H1 (cell line): ENCODE results near the gene FTSJ3. TPM values are rescaled to one million over a fixed set of nuclear protein-coding genes. Genes with fewer than 3 reads are reported as not detected.

Experiments
- CTCF ChIA-PET: fragments of 300-600 bp; sonication (Branson Sonifier 250); formaldehyde crosslinking; loops from one replicate; lab custom pipeline; 2021; ENCODE audit not compliant: partially characterized antibody; lab: Charles Lee
- POLR2A ChIA-PET: fragments of 300-600 bp; sonication (Branson Sonifier 250); formaldehyde crosslinking; loops from one replicate; lab custom pipeline; 2021; ENCODE audit warnings: inconsistent platforms; ENCODE audit not compliant: partially characterized antibody; lab: Charles Lee
- DNase-seq, 2 experiments: peaks; one replicate each; pipeline versions ENCODE4 v3.0.0 to v3.0.0-alpha.2; 2010 to 2022; ENCODE audit warnings: low spot score in 2 of 2, low read depth in 1 of 2, mixed read lengths in 1 of 2
- FAIRE-seq: peaks from 2 replicates; lab custom pipeline; 2011; peaks lifted over from hg19 to GRCh38; lab: Jason Lieb, UNC
- H2AFZ ChIP-seq: 2 replicates; pipeline ENCODE4 v1.8.1; 2012; ENCODE audit warnings: low read length, inconsistent platforms
- H2AK5ac ChIP-seq: 2 replicates; pipeline ENCODE4 v1.6.1; 2013; ENCODE audit warnings: low read depth, low read length
- H2BK120ac ChIP-seq: replicated peaks from 2 replicates; pipeline ENCODE3; 2013; ENCODE audit warnings: low read depth, low read length, inconsistent platforms
- H2BK12ac ChIP-seq: 2 replicates; pipeline ENCODE4 v1.6.1; 2013; ENCODE audit warnings: low read depth, low read length
- H2BK15ac ChIP-seq: 2 replicates; pipeline ENCODE4 v1.6.1; 2013; ENCODE audit warnings: low read length
- H2BK20ac ChIP-seq: 2 replicates; pipeline ENCODE4 v1.6.1; 2013; ENCODE audit warnings: low read length
- H2BK5ac ChIP-seq: 2 replicates; pipeline ENCODE4 v1.6.1; 2013; ENCODE audit warnings: low read depth, low read length
- H3K14ac ChIP-seq: 2 replicates; pipeline ENCODE4 v1.6.1; 2013; ENCODE audit warnings: inconsistent platforms; ENCODE audit not compliant: insufficient read length
- H3K18ac ChIP-seq: 2 replicates; pipeline ENCODE4 v1.6.1; 2013; ENCODE audit warnings: low read length; ENCODE audit errors: extremely low read depth
- H3K23ac ChIP-seq: 2 replicates; pipeline ENCODE4 v1.6.1; 2013; ENCODE audit warnings: inconsistent platforms; ENCODE audit not compliant: insufficient read length
- H3K23me2 ChIP-seq: 2 replicates; pipeline ENCODE4 v1.6.1; 2013; ENCODE audit warnings: low read depth, low read length
- H3K27ac ChIP-seq: 2 replicates; pipeline ENCODE4 v1.6.1; 2011; ENCODE audit warnings: low read depth, low read length, inconsistent platforms
- H3K27me3 ChIP-seq, 4 experiments: replicated peaks in 1 of 4; 1 replicate in 1 of 4; 2 replicates in 3 of 4; pipeline versions ENCODE4 v1.6.1 to v1.8.1; 2011 to 2013; ENCODE audit warnings: low read length in 3 of 4, mild to moderate bottlenecking in 3 of 4, inconsistent platforms in 2 of 4, mixed read lengths in 2 of 4, moderate library complexity in 1 of 4; ENCODE audit not compliant: control insufficient read depth in 3 of 4, insufficient read depth in 3 of 4; ENCODE audit errors: extremely low read depth in 1 of 4
- H3K36me3 ChIP-seq, 4 experiments: 2 replicates each; pipeline versions ENCODE4 v1.6.1 to v1.8.1; 2011 to 2013; ENCODE audit warnings: mild to moderate bottlenecking in 4 of 4, low read length in 3 of 4, moderate library complexity in 2 of 4, control low read depth in 1 of 4, inconsistent platforms in 1 of 4; ENCODE audit not compliant: insufficient read depth in 4 of 4, control insufficient read depth in 2 of 4
- H3K4ac ChIP-seq: replicated peaks from 2 replicates; pipeline ENCODE3; 2013; ENCODE audit warnings: low read length, low read depth, mixed read lengths, inconsistent platforms; ENCODE audit not compliant: insufficient read length
- H3K4me1 ChIP-seq, 4 experiments: replicated peaks in 1 of 4; 1 replicate in 1 of 4; 2 replicates in 3 of 4; pipeline versions ENCODE4 v1.6.1 to v1.8.1; 2011 to 2013; ENCODE audit warnings: low read length in 3 of 4, inconsistent platforms in 2 of 4, mixed read lengths in 1 of 4; ENCODE audit not compliant: insufficient read depth in 4 of 4, control insufficient read depth in 3 of 4
- H3K4me2 ChIP-seq, 2 experiments: 2 replicates each; pipeline versions ENCODE4 v1.6.1 to v1.8.1; 2011 to 2013; ENCODE audit warnings: low read depth in 2 of 2, low read length in 2 of 2, control low read depth in 1 of 2, inconsistent platforms in 1 of 2, mild to moderate bottlenecking in 1 of 2; ENCODE audit not compliant: insufficient read depth in 1 of 2
- H3K4me3 ChIP-seq, 4 experiments: fragments of 200-600, 300-600 bp in 1 of 4; sonication (generic), shearing (Covaris generic), sonication (Bioruptor Twin) in 1 of 4; 2 replicates each; pipeline versions ENCODE4 v1.5.1 to v1.8.1; 2011 to 2016; ENCODE audit warnings: low read length in 4 of 4, low read depth in 3 of 4, control low read depth in 2 of 4, inconsistent platforms in 2 of 4, mild to moderate bottlenecking in 2 of 4, mixed read lengths in 1 of 4, moderate library complexity in 1 of 4; ENCODE audit not compliant: insufficient read depth in 2 of 4; ENCODE audit errors: extremely low read depth in 1 of 4
- H3K56ac ChIP-seq: replicated peaks from 2 replicates; pipeline ENCODE3; 2013; ENCODE audit warnings: low read depth, mild to moderate bottlenecking, mixed read lengths, low read length, inconsistent platforms; ENCODE audit not compliant: insufficient read length
- H3K79me1 ChIP-seq: 2 replicates; pipeline ENCODE4 v1.6.1; 2013; ENCODE audit warnings: low read depth, low read length, control low read depth
- H3K79me2 ChIP-seq, 2 experiments: 2 replicates each; pipeline versions ENCODE4 v1.6.1 to v1.8.1; 2012 to 2013; ENCODE audit warnings: low read length in 2 of 2, mild to moderate bottlenecking in 2 of 2, inconsistent platforms in 1 of 2; ENCODE audit not compliant: insufficient read depth in 2 of 2, control insufficient read depth in 1 of 2
- H3K9ac ChIP-seq, 4 experiments: replicated peaks in 1 of 4; 1 replicate in 1 of 4; 2 replicates in 3 of 4; pipeline versions ENCODE4 v1.6.1 to v1.8.1; 2011 to 2013; ENCODE audit warnings: low read depth in 3 of 4, low read length in 3 of 4, control low read depth in 2 of 4, mild to moderate bottlenecking in 2 of 4, moderate library complexity in 2 of 4, inconsistent platforms in 1 of 4; ENCODE audit errors: extremely low read depth in 1 of 4
- H3K9me3 ChIP-seq, 2 experiments: 2 replicates each; pipeline versions ENCODE4 v1.6.1 to v1.8.1; 2012 to 2013; ENCODE audit warnings: mild to moderate bottlenecking in 2 of 2, moderate library complexity in 2 of 2, control low read depth in 1 of 2, inconsistent platforms in 1 of 2, low read depth in 1 of 2, low read length in 1 of 2, mixed read lengths in 1 of 2; ENCODE audit not compliant: insufficient read depth in 2 of 2
- H4K20me1 ChIP-seq, 2 experiments: replicated peaks in 1 of 2; 2 replicates each; pipeline versions ENCODE3 to v1.8.1; 2011 to 2013; ENCODE audit warnings: inconsistent platforms in 2 of 2, low read length in 2 of 2, mild to moderate bottlenecking in 1 of 2; ENCODE audit not compliant: insufficient read depth in 2 of 2, control insufficient read depth in 1 of 2
- H4K5ac ChIP-seq: 2 replicates; pipeline ENCODE4 v1.6.1; 2013; ENCODE audit warnings: low read length, low read depth, mixed read lengths, inconsistent platforms; ENCODE audit not compliant: insufficient read length
- H4K8ac ChIP-seq: 2 replicates; pipeline ENCODE4 v1.8.0; 2013; ENCODE audit warnings: mild to moderate bottlenecking, moderate library complexity, low read length, inconsistent platforms; ENCODE audit not compliant: insufficient read depth; ENCODE audit errors: extremely low read depth
- H4K91ac ChIP-seq: replicated peaks from 2 replicates; pipeline ENCODE3; 2013; ENCODE audit warnings: low read length, mixed read lengths, inconsistent platforms; ENCODE audit not compliant: insufficient read length
- ASH2L ChIP-seq: fragments of 200-600, 300-600 bp; sonication (generic); IDR thresholded peaks from one replicate; pipeline ENCODE4 v1.7.1; 2017; ENCODE audit warnings: low read length
- CHD2 ChIP-seq: IDR thresholded peaks from 2 replicates; pipeline ENCODE4 v1.6.1; 2012; ENCODE audit warnings: low read length, improper control_type of control experiment
- EP300 ChIP-seq, 2 experiments: IDR thresholded peaks; 1 replicate in 1 of 2; 2 replicates in 1 of 2; pipeline ENCODE4 v1.6.1; 2011 to 2012; ENCODE audit warnings: low read depth in 2 of 2, low read length in 2 of 2, mild to moderate bottlenecking in 2 of 2, borderline replicate concordance in 1 of 2, inconsistent platforms in 1 of 2, moderate library complexity in 1 of 2
- JUND ChIP-seq: IDR thresholded peaks from 2 replicates; pipeline ENCODE4 v1.6.1; 2011; ENCODE audit warnings: mild to moderate bottlenecking, improper control_type of control experiment, low read length
- PHF8 ChIP-seq: fragments of 200-600 bp; sonication (generic); conservative IDR thresholded peaks from 2 replicates; pipeline ENCODE4 v1.7.1; 2012; ENCODE audit warnings: low read depth, mild to moderate bottlenecking, inconsistent platforms, low read length, moderate library complexity
- POLR2A ChIP-seq, 2 experiments: IDR thresholded peaks; 1 replicate in 1 of 2; 2 replicates in 1 of 2; pipeline ENCODE4 v1.6.1; 2011; ENCODE audit warnings: low read depth in 2 of 2, low read length in 2 of 2, mild to moderate bottlenecking in 2 of 2; ENCODE audit errors: control extremely low read depth in 1 of 2
- SAP30 ChIP-seq: fragments of 300-600 bp; sonication (generic); IDR thresholded peaks from 2 replicates; pipeline ENCODE4 v1.7.1; 2012; ENCODE audit warnings: low read length, moderate library complexity, mild to moderate bottlenecking, inconsistent platforms; ENCODE audit not compliant: insufficient read depth, insufficient replicate concordance
- SIN3A ChIP-seq, 2 experiments: IDR thresholded peaks in 1 of 2; conservative IDR thresholded peaks in 1 of 2; 2 replicates each; pipeline ENCODE4 v1.6.1; 2011 to 2012; ENCODE audit warnings: low read length in 2 of 2, improper control_type of control experiment in 1 of 2, low read depth in 1 of 2, mild to moderate bottlenecking in 1 of 2
- WGBS, 2 experiments: shearing (Covaris generic) in 1 of 2; methylation state at CpG; one replicate each; pipeline versions ENCODE4 v1.1.6 to v1.1.7; 2013 to 2015; ENCODE audit warnings: low lambda C conversion rate in 2 of 2, mixed read lengths in 2 of 2, inconsistent platforms in 1 of 2, low coverage in 1 of 2, missing lambda C conversion rate in 1 of 2; ENCODE audit not compliant: insufficient replicate concordance in 2 of 2, insufficient coverage in 1 of 2, insufficient read length in 1 of 2; ENCODE audit errors: extremely low coverage in 1 of 2, missing lambda C conversion rate in 1 of 2; 5-methylcytosine and 5-hydroxymethylcytosine counted together
- polyA plus RNA-seq, 7 experiments: library from polyadenylated mRNA; depleted of rRNA in 3 of 7; stranded (reverse) in 5 of 7; unstranded in 2 of 7; fragments of >200 nt in 5 of 7; fragments of 200-250 nt in 2 of 7; gene quantifications; 1 replicate in 5 of 7; 2 replicates in 1 of 7; 4 replicates in 1 of 7; pipeline versions ENCODE4 v1.2.1 to v1.2.3, GENCODE V29; 2011 to 2013; ENCODE audit warnings: missing spikeins in 2 of 7, mixed read lengths in 2 of 7
- total RNA-seq: library from RNA; stranded (reverse); fragmentation: NEBNext Ultra II Directional; extraction: Animal tissue kit (Norgen Biotek cat#: 25700); gene quantifications from 2 replicates; pipeline ENCODE4 v1.2.1, GENCODE V29; 2021

The FTSJ3 gene
- total and polyA plus RNA-seq, 2 of the 8 experiments (the other 6 are each of a cell fraction or from before 2014, with no cell fraction given): 42.7 to 77.2 TPM

DNA sequence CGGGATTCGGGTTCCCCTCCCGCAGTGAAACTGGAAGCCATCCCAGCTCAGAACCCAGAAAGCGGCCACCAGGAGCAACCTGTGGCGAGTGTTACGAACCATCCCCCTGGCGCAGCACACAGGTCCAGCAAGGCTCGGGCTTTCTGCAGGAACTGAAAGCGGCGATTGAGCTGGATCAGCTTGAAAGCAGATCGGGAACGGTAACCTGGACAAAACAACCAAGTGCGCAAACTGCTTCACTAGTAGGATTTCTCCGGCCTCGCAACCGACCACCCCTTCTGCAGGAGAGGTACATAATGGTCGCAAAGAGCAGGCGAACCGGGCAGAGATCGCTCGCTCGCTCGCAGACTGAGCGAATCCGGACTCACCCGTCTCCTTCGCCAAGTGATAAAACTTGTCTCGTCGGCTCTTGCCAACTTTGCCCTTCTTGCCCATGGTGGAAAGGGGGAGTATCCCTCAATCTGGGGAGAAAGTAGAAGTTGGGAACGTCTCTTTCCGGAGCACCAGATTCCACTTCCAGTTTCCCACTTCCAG, 928 bp downstream of the FTSJ3 start:
- H2BK20ac ChIP-seq: no peak overlapping the region
- DNase-seq: peak in 1 of 2 experiments; percentile 66
- no peaks in the 10 kb centered on the region for H3K27me3 ChIP-seq
- H2AFZ ChIP-seq: 0 out of 2 replicates have a peak overlapping the region, but pooled peaks have one; percentile 65
- H4K20me1 ChIP-seq: peaks cover 0 to 22% of the 10 kb centered on the region in 2 experiments
- H2BK12ac ChIP-seq: no peak overlapping the region
- no peak for FAIRE-seq
- peak overlapping the region; percentile 58; the same call in 1 of the 2 replicates for H4K8ac ChIP-seq
- H3K4me3 ChIP-seq: peak overlapping the region; percentile 76 to 99 (median 94)
- no peak overlapping the region for H2BK120ac ChIP-seq
- POLR2A ChIA-PET: interaction anchor here (0.6 to 32.3 kb wide), 9 partner anchors 5 to 126 kb away, joined by 3 to 593 read pairs (median 4); partner anchors contain the start of genes CCDC47, DDX42, FTSJ3 and PSMC5
- peak overlapping the region; percentile 34 for H3K4ac ChIP-seq
- no peak overlapping the region for H2AK5ac ChIP-seq
- peak overlapping the region; percentile 87 to 93 for H3K4me2 ChIP-seq
- peak overlapping the region; percentile 96 for H2BK5ac ChIP-seq
- H3K79me2 ChIP-seq: peaks cover 0 to 38% of the 10 kb centered on the region in 2 experiments; a peak in 3 of 4 replicates
- peaks cover 0 to 3% (median 0%) of the 10 kb centered on the region in 4 experiments; a peak in 1 of 7 replicates for H3K4me1 ChIP-seq
- 5% methylated on average over 26 of the region's 31 CpGs; no CpG with 5 or more reads in 1 of the 2 experiments for WGBS, 2 experiments
- peak overlapping the region; percentile 62; the same call in 1 of the 2 replicates for H3K18ac ChIP-seq
- H3K23ac ChIP-seq: no peak overlapping the region
- H3K27ac ChIP-seq: peak overlapping the region; percentile 99
- H4K5ac ChIP-seq: peak overlapping the region; percentile 24
- H3K9me3 ChIP-seq: no peaks in the 10 kb centered on the region
- TF ChIP-seq CHD2 (0 out of 2 replicates have a peak, but pooled peaks have one; percentile 4), JUND (no peak), ASH2L (peak; percentile 30), EP300 (IDR thresholded peaks at IDR 0.05; ENCODE audit: borderline replicate concordance in 1 of 2, low read depth in 2 of 2, low read length in 2 of 2) (0 out of 3 replicates have a peak, but pooled peaks of 1 of the 2 experiments have one; percentile 26), SAP30 (peak; percentile 63), POLR2A (IDR thresholded peaks at IDR 0.05; ENCODE audit: control extremely low read depth in 1 of 2, low read depth in 2 of 2, low read length in 2 of 2) (no peak; a peak in 1 of 3 replicates), PHF8 (peak; percentile 49), SIN3A (conservative IDR thresholded peaks at IDR 0.05 in 1 of 2, IDR thresholded peaks at IDR 0.05 in 1 of 2; ENCODE audit: low read depth in 1 of 2, low read length in 2 of 2) (0 out of 4 replicates have a peak, but pooled peaks of 1 of the 2 experiments have one; percentile 75)
- no peak overlapping the region for H3K14ac ChIP-seq
- no peak overlapping the region for H2BK15ac ChIP-seq
- H3K36me3 ChIP-seq: peaks cover 53 to 72% (median 66%) of the 10 kb centered on the region in 4 experiments
- peaks cover 8% of the 10 kb centered on the region for H3K23me2 ChIP-seq
- H3K9ac ChIP-seq: peak overlapping the region; percentile 77 to 96 (median 92)
- peaks cover 18% of the 10 kb centered on the region; the same call in 1 of the 2 replicates for H3K79me1 ChIP-seq
- CTCF ChIA-PET: interaction anchor here (0.6 to 7.5 kb wide), 5 partner anchors 7 to 22 kb away, joined by 3 to 61 read pairs (median 5); no protein-coding TSS in a partner anchor
- peak overlapping the region; percentile 6 for H3K56ac ChIP-seq
- H4K91ac ChIP-seq: peak overlapping the region; percentile 71
